ENCODE results near the gene CAB39.
"Not testable (repeated sequence)": the region's sequence is repeated elsewhere in the genome, so short reads cannot be mapped to it uniquely, and the experiment has no call there.

DNA sequence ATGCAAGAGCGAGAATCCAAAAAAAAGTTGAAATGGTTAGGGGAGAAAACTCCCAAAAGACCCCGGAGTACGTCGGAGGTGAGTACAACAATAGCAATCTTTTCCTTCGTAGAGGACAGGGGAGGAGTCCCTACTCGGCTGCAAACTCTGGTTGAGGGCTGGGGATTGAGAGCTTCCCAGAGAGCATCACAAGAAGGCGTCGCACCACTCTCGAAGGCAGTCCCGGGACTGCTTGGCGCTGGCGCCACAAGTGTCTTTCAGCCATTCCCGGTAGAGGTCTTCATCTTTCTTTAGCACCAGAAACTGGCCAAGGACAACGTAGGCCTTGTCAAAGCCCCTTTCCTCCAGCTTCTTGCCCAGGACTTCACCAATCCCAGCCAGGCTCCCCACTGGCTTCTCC, 12.3 kb downstream of the CAB39 start:
- TF ChIP-seq, protein P1, sequence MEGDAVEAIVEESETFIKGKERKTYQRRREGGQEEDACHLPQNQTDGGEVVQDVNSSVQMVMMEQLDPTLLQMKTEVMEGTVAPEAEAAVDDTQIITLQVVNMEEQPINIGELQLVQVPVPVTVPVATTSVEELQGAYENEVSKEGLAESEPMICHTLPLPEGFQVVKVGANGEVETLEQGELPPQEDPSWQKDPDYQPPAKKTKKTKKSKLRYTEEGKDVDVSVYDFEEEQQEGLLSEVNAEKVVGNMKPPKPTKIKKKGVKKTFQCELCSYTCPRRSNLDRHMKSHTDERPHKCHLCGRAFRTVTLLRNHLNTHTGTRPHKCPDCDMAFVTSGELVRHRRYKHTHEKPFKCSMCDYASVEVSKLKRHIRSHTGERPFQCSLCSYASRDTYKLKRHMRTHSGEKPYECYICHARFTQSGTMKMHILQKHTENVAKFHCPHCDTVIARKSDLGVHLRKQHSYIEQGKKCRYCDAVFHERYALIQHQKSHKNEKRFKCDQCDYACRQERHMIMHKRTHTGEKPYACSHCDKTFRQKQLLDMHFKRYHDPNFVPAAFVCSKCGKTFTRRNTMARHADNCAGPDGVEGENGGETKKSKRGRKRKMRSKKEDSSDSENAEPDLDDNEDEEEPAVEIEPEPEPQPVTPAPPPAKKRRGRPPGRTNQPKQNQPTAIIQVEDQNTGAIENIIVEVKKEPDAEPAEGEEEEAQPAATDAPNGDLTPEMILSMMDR (conservative IDR thresholded peaks at IDR 0.05 in 1 of 2, IDR thresholded peaks at IDR 0.05 in 1 of 2; ENCODE audit: extremely low read depth in 1 of 2, insufficient read depth in 1 of 2, low read depth in 1 of 2, low read length in 2 of 2) = not testable (repeated sequence)
- not testable (repeated sequence) for TF ChIP-seq EZH2 (IDR thresholded peaks at IDR 0.05; ENCODE audit: borderline replicate concordance, low read length)
